Gastrocnemius medialis (tissue), 4 donors: ENCODE measurements around the gene MBD5. TPM values are rescaled to one million over a fixed set of nuclear protein-coding genes. Genes with fewer than 3 reads are reported as not detected.

Source experiments
- ATAC-seq, 2 donors: fragments of 150-250 bp; one replicate each; pipeline ENCODE4 v1.9.1; 2016
- DNase-seq, 2 donors: peaks; one replicate each; pipeline ENCODE4 v3.0.0-alpha.2; 2019
- H3K27ac ChIP-seq, 4 donors: fragments of 200-600 bp; sonication (generic); 1 replicate in 1 of 4; 2 replicates in 3 of 4; pipeline ENCODE4 v1.5.1; 2016 to 2018; ENCODE audit warnings: mild to moderate bottlenecking in 2 of 4, moderate library complexity in 1 of 4
- H3K27me3 ChIP-seq, 3 donors: fragments of 200-600 bp; sonication (generic) in 2 of 3; 1 replicate in 1 of 3; 2 replicates in 2 of 3; pipeline versions ENCODE4 v1.5.1 to v1.6.0; 2016 to 2019; ENCODE audit warnings: mild to moderate bottlenecking in 1 of 3, moderate library complexity in 1 of 3
- H3K36me3 ChIP-seq, 2 donors: fragments of 200-600 bp; sonication (generic) in 1 of 2; one replicate each; pipeline ENCODE4 v1.5.1; 2017 to 2018
- H3K4me1 ChIP-seq, 2 donors: fragments of 200-600 bp; sonication (generic) in 1 of 2; one replicate each; pipeline ENCODE4 v1.5.1; 2016 to 2017; ENCODE audit warnings: mild to moderate bottlenecking in 2 of 2
- H3K4me3 ChIP-seq, 4 donors: fragments of 200-600 bp; sonication (generic) in 3 of 4; 1 replicate in 1 of 4; 2 replicates in 3 of 4; pipeline ENCODE4 v1.5.1; 2016 to 2019; ENCODE audit warnings: mild to moderate bottlenecking in 2 of 4
- H3K9me3 ChIP-seq, 3 donors: fragments of 200-600 bp; sonication (generic) in 2 of 3; 1 replicate in 1 of 3; 2 replicates in 2 of 3; pipeline ENCODE4 v1.5.1; 2016 to 2019
- POLR2A ChIP-seq, 2 donors: fragments of 450-650 bp; IDR thresholded peaks; one replicate each; pipeline ENCODE4 v1.6.1; 2017; ENCODE audit warnings: antibody characterized with exemption in 2 of 2, mild to moderate bottlenecking in 2 of 2, moderate library complexity in 2 of 2
- in situ Hi-C, 4 donors: fragments of 200-750 bp; cut with MboI; loops; one replicate each; pipeline versions ENCODE4 v1.15.0 to v1.8.0; 2017; ENCODE audit warnings: low sequenced_read_pairs in 4 of 4
- intact Hi-C: fragments of 100-400 bp; cut with DNase I; formaldehyde crosslinking; loops from one replicate; pipeline ENCODE4 v1.15.1; 2023; ENCODE audit warnings: low total_unique reads
- total RNA-seq, 4 donors: library from RNA; depleted of rRNA; stranded (reverse); fragments of >200 nt; gene quantifications; one replicate each; pipeline versions ENCODE4 v1.1.0 to v1.2.3, GENCODE V29; 2016
- TF ChIP-seq, protein P1 (sequence below), 5 experiments: fragments of 450-650 bp in 3 of 5; fragments of 200-600 bp in 2 of 5; sonication (generic) in 2 of 5; IDR thresholded peaks in 4 of 5; conservative IDR thresholded peaks in 1 of 5; 1 replicate in 4 of 5; 2 replicates in 1 of 5; pipeline ENCODE4 v1.5.1; 2016 to 2019; ENCODE audit warnings: antibody characterized with exemption in 5 of 5, mild to moderate bottlenecking in 3 of 5, moderate library complexity in 3 of 5

MBD5 gene
- total RNA-seq, 4 donors from 2014 or later = 15.2 to 27.2 (median 15.5) TPM

DNA sequence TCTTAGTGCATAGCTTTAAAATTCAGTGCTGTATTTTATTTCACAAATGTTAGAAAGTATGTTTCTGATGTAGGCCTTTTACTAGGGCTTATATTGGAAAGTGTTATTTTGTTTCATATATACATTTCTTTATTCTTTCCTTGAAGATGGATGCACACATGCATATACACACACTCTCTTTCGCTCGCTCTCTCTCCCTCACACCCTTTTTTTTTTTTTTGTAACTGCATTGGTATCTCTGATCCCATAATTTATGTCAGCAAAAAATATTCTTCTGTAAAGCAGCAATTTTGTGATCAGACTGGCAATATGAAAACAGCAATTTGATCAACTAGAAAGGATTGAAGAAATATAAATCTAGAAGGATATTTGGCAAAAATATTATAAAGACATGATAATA is 2.0 kb downstream of the MBD5 start:
- ATAC-seq = no peak
- TF ChIP-seq, protein P1, sequence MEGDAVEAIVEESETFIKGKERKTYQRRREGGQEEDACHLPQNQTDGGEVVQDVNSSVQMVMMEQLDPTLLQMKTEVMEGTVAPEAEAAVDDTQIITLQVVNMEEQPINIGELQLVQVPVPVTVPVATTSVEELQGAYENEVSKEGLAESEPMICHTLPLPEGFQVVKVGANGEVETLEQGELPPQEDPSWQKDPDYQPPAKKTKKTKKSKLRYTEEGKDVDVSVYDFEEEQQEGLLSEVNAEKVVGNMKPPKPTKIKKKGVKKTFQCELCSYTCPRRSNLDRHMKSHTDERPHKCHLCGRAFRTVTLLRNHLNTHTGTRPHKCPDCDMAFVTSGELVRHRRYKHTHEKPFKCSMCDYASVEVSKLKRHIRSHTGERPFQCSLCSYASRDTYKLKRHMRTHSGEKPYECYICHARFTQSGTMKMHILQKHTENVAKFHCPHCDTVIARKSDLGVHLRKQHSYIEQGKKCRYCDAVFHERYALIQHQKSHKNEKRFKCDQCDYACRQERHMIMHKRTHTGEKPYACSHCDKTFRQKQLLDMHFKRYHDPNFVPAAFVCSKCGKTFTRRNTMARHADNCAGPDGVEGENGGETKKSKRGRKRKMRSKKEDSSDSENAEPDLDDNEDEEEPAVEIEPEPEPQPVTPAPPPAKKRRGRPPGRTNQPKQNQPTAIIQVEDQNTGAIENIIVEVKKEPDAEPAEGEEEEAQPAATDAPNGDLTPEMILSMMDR (IDR thresholded peaks at IDR 0.05 in 4 of 5, conservative IDR thresholded peaks at IDR 0.05 in 1 of 5) = no peak
- no peak for TF ChIP-seq POLR2A (IDR thresholded peaks at IDR 0.05)
- intact Hi-C loops = loop anchor here (10.0 kb wide), 1 partner anchor 1562 kb away; the partner anchor contains the start of gene MMADHC
- H3K4me1 ChIP-seq = peaks cover 44% of the 10 kb centered on the region in 2 donors
- H3K36me3 ChIP-seq = no peaks in the 10 kb centered on the region
- no peaks in the 10 kb centered on the region for H3K9me3 ChIP-seq
- no peak overlapping the region for H3K27ac ChIP-seq
- DNase-seq = no peak
- no peaks in the 10 kb centered on the region for H3K27me3 ChIP-seq
- no peak overlapping the region for H3K4me3 ChIP-seq
- in situ Hi-C loops = no loop called here

- no peaks in the 10 kb centered on the region for H3K36me3 ChIP-seq
- ATAC-seq = no peak
- TF ChIP-seq, protein P1 (IDR thresholded peaks at IDR 0.05 in 4 of 5, conservative IDR thresholded peaks at IDR 0.05 in 1 of 5) = no peak
- no peak for TF ChIP-seq POLR2A (IDR thresholded peaks at IDR 0.05)
- no peak overlapping the region for H3K27ac ChIP-seq
- H3K9me3 ChIP-seq = no peaks in the 10 kb centered on the region
- peaks cover 35 to 38% of the 10 kb centered on the region in 2 donors for H3K4me1 ChIP-seq
- intact Hi-C loops (loop anchor here (10.0 kb wide), 1 partner anchor 1561 kb away; the partner anchor contains the start of gene MMADHC), in situ Hi-C loops (no loop called here)
- DNase-seq = no peak
- H3K4me3 ChIP-seq = no peak overlapping the region
- H3K27me3 ChIP-seq = no peaks in the 10 kb centered on the region
Observed at GRCh38 chr2:148023861-148024260, 3.0 kb downstream of the MBD5 start.

- TF ChIP-seq, protein P1 (IDR thresholded peaks at IDR 0.05 in 4 of 5, conservative IDR thresholded peaks at IDR 0.05 in 1 of 5) = no peak
- no peak for TF ChIP-seq POLR2A (IDR thresholded peaks at IDR 0.05)
- DNase-seq (no peak), ATAC-seq (no peak)
- H3K27ac ChIP-seq = no peak overlapping the region
- in situ Hi-C loops (no loop called here), intact Hi-C loops (loop anchor here (10.0 kb wide), 1 partner anchor 1558 kb away; the partner anchor contains the start of gene MMADHC)
- no peaks in the 10 kb centered on the region for H3K9me3 ChIP-seq
- H3K4me1 ChIP-seq = peaks cover 25 to 26% of the 10 kb centered on the region in 2 donors
- no peaks in the 10 kb centered on the region for H3K27me3 ChIP-seq
- H3K36me3 ChIP-seq = no peaks in the 10 kb centered on the region
- no peak overlapping the region for H3K4me3 ChIP-seq
Observed at GRCh38 chr2:148026573-148026972, 5.7 kb downstream of the MBD5 start.

GRCh38 chr2:148027822-148028221 is 6.9 kb downstream of the MBD5 start:
- no peaks in the 10 kb centered on the region for H3K27me3 ChIP-seq
- TF ChIP-seq POLR2A (IDR thresholded peaks at IDR 0.05) = no peak
- TF ChIP-seq, protein P1 (IDR thresholded peaks at IDR 0.05 in 4 of 5, conservative IDR thresholded peaks at IDR 0.05 in 1 of 5) = no peak
- in situ Hi-C loops = no loop called here
- H3K36me3 ChIP-seq = no peaks in the 10 kb centered on the region
- no peak overlapping the region for H3K4me3 ChIP-seq
- no peak overlapping the region for H3K27ac ChIP-seq
- DNase-seq (no peak), ATAC-seq (no peak)
- no peaks in the 10 kb centered on the region for H3K9me3 ChIP-seq
- intact Hi-C loops = loop anchor here (10.0 kb wide), 1 partner anchor 1557 kb away; the partner anchor contains the start of gene MMADHC
- peaks cover 17 to 23% of the 10 kb centered on the region in 2 donors for H3K4me1 ChIP-seq

- peaks cover 9 to 15% of the 10 kb centered on the region in 2 donors for H3K4me1 ChIP-seq
Observed at GRCh38 chr2:148028781-148029180, 7.9 kb downstream of the MBD5 start.

More at GRCh38 chr2:148028781-148029180, 7.9 kb downstream of the MBD5 start:
- in situ Hi-C loops = no loop called here
- H3K27me3 ChIP-seq = no peaks in the 10 kb centered on the region
- no peak overlapping the region for H3K4me3 ChIP-seq
- H3K27ac ChIP-seq = no peak overlapping the region
- no peak for ATAC-seq
- no peak for DNase-seq
- TF ChIP-seq, protein P1 (IDR thresholded peaks at IDR 0.05 in 4 of 5, conservative IDR thresholded peaks at IDR 0.05 in 1 of 5) = no peak
- no peak for TF ChIP-seq POLR2A (IDR thresholded peaks at IDR 0.05)
- H3K9me3 ChIP-seq = no peaks in the 10 kb centered on the region
- H3K36me3 ChIP-seq = no peaks in the 10 kb centered on the region
- intact Hi-C loops = loop anchor here (10.0 kb wide), 1 partner anchor 1556 kb away; the partner anchor contains the start of gene MMADHC
